B cell (primary cell): ENCODE measurements around the gene FUT9. TPM values are rescaled to one million over a fixed set of nuclear protein-coding genes. Genes with fewer than 3 reads are reported as not detected.

Experiments
- ATAC-seq: fragments of 200-7000 bp; cut with Tn5 transposase; one replicate; pipeline ENCODE4 v1.10.0; 2021; ENCODE audit warnings: low read depth, mild to moderate bottlenecking, moderate number of reproducible peaks, moderate library complexity
- CTCF ChIA-PET: fragments of 350-600 bp; sonication (Branson Sonifier 250); formaldehyde crosslinking; loops from one replicate; lab custom pipeline; 2021; ENCODE audit warnings: antibody characterized with exemption, inconsistent platforms; lab: Charles Lee
- POLR2A ChIA-PET: fragments of 350-600 bp; sonication (Branson Sonifier 250); formaldehyde crosslinking; loops from one replicate; lab custom pipeline; 2021; ENCODE audit warnings: antibody characterized with exemption; lab: Charles Lee
- DNase-seq: peaks from one replicate; pipeline ENCODE4 v3.0.0; 2013
- H2AFZ ChIP-seq: 2 replicates; pipeline ENCODE4 v1.6.1; 2012; ENCODE audit warnings: mild to moderate bottlenecking, low read depth, low read length; ENCODE audit not compliant: insufficient read depth, poor library complexity, severe bottlenecking
- H3K27ac ChIP-seq, 2 donors: 1 replicate in 1 of 2; 2 replicates in 1 of 2; pipeline ENCODE4 v1.5.1; 2012 to 2013; ENCODE audit warnings: low read length in 2 of 2, mild to moderate bottlenecking in 2 of 2, moderate library complexity in 1 of 2
- H3K27me3 ChIP-seq, 4 experiments: fragments of 200-600 bp in 1 of 4; sonication (generic) in 1 of 4; replicated peaks in 1 of 4; 1 replicate in 2 of 4; 2 replicates in 2 of 4; pipeline versions ENCODE4 v1.6.1 to v1.7.0; 2013 to 2016; ENCODE audit warnings: low read length in 3 of 4, mild to moderate bottlenecking in 2 of 4, mixed read lengths in 1 of 4, moderate library complexity in 1 of 4; ENCODE audit not compliant: insufficient read depth in 4 of 4, control insufficient read depth in 3 of 4; ENCODE audit errors: control extremely low read depth in 1 of 4
- H3K36me3 ChIP-seq, 2 experiments: replicated peaks in 1 of 2; 1 replicate in 1 of 2; 2 replicates in 1 of 2; pipeline versions ENCODE4 v1.6.1 to v1.7.1; 2013; ENCODE audit warnings: low read length in 1 of 2; ENCODE audit not compliant: insufficient read depth in 2 of 2, control insufficient read depth in 1 of 2; ENCODE audit errors: control extremely low read depth in 1 of 2, extremely low read depth in 1 of 2
- H3K4me1 ChIP-seq, 2 donors: fragments of 200-600 bp in 1 of 2; sonication (generic) in 1 of 2; 1 replicate in 1 of 2; 2 replicates in 1 of 2; pipeline versions ENCODE4 v1.5.1 to v1.6.1; 2013 to 2017; ENCODE audit warnings: low read length in 2 of 2; ENCODE audit not compliant: control insufficient read depth in 2 of 2, insufficient read depth in 2 of 2
- H3K4me2 ChIP-seq: replicated peaks from 2 replicates; pipeline ENCODE3; 2012; ENCODE audit warnings: mild to moderate bottlenecking, low read depth, low read length; ENCODE audit not compliant: poor library complexity, severe bottlenecking
- H3K4me3 ChIP-seq, 5 experiments: fragments of 200-600 bp in 1 of 5; sonication (generic) in 1 of 5; 1 replicate in 3 of 5; 2 replicates in 2 of 5; pipeline versions ENCODE4 v1.5.1 to v1.7.0; 2011 to 2016; ENCODE audit warnings: low read length in 4 of 5, mild to moderate bottlenecking in 4 of 5, low read depth in 2 of 5, control low read depth in 1 of 5, moderate library complexity in 1 of 5; ENCODE audit not compliant: insufficient read depth in 1 of 5; ENCODE audit errors: control extremely low read depth in 1 of 5, extremely low read depth in 1 of 5
- H3K79me2 ChIP-seq: fragments of 200-600 bp; sonication (generic); one replicate; pipeline ENCODE4 v1.6.0; 2016; ENCODE audit warnings: low read length; ENCODE audit not compliant: control insufficient read depth, insufficient read depth
- H3K9ac ChIP-seq: fragments of 200-600 bp; sonication (generic); 2 replicates; pipeline ENCODE4 v1.6.1; 2017; ENCODE audit warnings: mild to moderate bottlenecking, low read length, moderate library complexity
- H3K9me3 ChIP-seq, 3 donors: one replicate each; pipeline versions ENCODE4 v1.6.1 to v1.7.1; 2013; ENCODE audit warnings: low read length in 2 of 3; ENCODE audit not compliant: control insufficient read depth in 2 of 3, insufficient read depth in 1 of 3; ENCODE audit errors: control extremely low read depth in 1 of 3
- H4K20me1 ChIP-seq: 2 replicates; pipeline ENCODE4 v1.6.0; 2012; ENCODE audit warnings: mild to moderate bottlenecking, low read length; ENCODE audit not compliant: insufficient read depth, control insufficient read depth, poor library complexity, severe bottlenecking
- H3K27ac Mint-ChIP-seq: one replicate; pipeline ENCODE4 v1.8.0; 2021; ENCODE audit warnings: mixed read lengths
- H3K27me3 Mint-ChIP-seq: one replicate; pipeline ENCODE4 v1.8.0; 2021; ENCODE audit warnings: mixed read lengths
- H3K4me1 Mint-ChIP-seq: one replicate; pipeline ENCODE4 v1.8.0; 2021; ENCODE audit warnings: mixed read lengths
- H3K4me3 Mint-ChIP-seq: one replicate; pipeline ENCODE4 v1.8.0; 2021; ENCODE audit warnings: mixed read lengths
- H3K9me3 Mint-ChIP-seq: one replicate; pipeline ENCODE4 v1.8.0; 2022; ENCODE audit warnings: mixed read lengths; ENCODE audit not compliant: insufficient read depth
- EZH2 ChIP-seq: IDR thresholded peaks from 2 replicates; pipeline ENCODE4 v1.6.1; 2012; ENCODE audit warnings: borderline replicate concordance, low read depth, mild to moderate bottlenecking, moderate library complexity, low read length; ENCODE audit not compliant: insufficient read depth, poor library complexity, severe bottlenecking
- WGBS: methylation state at CpG from one replicate; pipeline ENCODE4 v1.1.5; 2013; ENCODE audit warnings: missing lambda C conversion rate; ENCODE audit not compliant: insufficient coverage; 5-methylcytosine and 5-hydroxymethylcytosine counted together
- intact Hi-C: fragments of 100-400 bp; cut with micrococcal nuclease; formaldehyde crosslinking; loops from one replicate; pipeline ENCODE4 v1.10.0; 2022
- polyA plus RNA-seq: library from polyadenylated mRNA; depleted of rRNA; stranded (reverse); fragments of >200 nt; gene quantifications from 2 replicates; pipeline ENCODE4 v1.2.3, GENCODE V29; 2012
- total RNA-seq, 2 donors: library from RNA; stranded (reverse); fragments of 120-200 nt in 1 of 2; gene quantifications; 1 replicate in 1 of 2; 2 replicates in 1 of 2; pipeline versions ENCODE4 v1.2.3 to v1.2.4, GENCODE V29; 2013 to 2022
- TF ChIP-seq, protein P1 (sequence below): fragments of 200-600 bp; IDR thresholded peaks from one replicate; pipeline ENCODE4 v1.8.0; 2022; ENCODE audit warnings: antibody characterized with exemption, mild to moderate bottlenecking

The FUT9 gene
- total and polyA plus RNA-seq, 2 donors (not counting 1 experiment from before 2014, with no cell fraction given), result not detected

DNA sequence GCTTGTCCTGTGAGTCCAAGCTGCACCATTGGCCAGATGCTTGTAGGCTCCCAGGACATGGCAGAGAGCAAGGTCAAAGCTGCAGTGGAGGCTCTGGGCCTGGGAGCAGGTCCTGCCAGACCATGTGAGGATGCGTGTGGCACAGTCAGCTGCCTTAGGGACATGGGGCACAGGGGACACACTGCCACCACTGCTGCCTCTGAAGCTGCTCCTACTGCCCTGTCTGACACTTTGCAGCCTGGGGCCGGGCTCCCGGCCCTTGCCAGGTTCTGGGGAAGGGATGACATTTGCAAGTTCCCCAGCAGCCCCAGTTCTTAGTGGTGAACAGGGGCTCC lies 13.2 kb upstream of the FUT9 start:
- Histone ChIP-seq H3K4me3 (no peak overlapping the region), H3K4me1 (no peaks in the 10 kb centered on the region), H3K27me3 (no peaks in the 10 kb centered on the region), H3K79me2 (no peaks in the 10 kb centered on the region), H4K20me1 (no peaks in the 10 kb centered on the region), H3K9me3 (peaks cover 0 to 15% (median 0%) of the 10 kb centered on the region in 3 donors), H3K36me3 (no peaks in the 10 kb centered on the region), H3K9ac (no peak overlapping the region), H3K27ac (no peak overlapping the region), H3K4me2 (no peak overlapping the region), H2AFZ (no peak overlapping the region)
- Mint-ChIP-seq H3K4me1 (no peaks in the 10 kb centered on the region), H3K27ac (no peak overlapping the region), H3K4me3 (no peak overlapping the region), H3K27me3 (no peaks in the 10 kb centered on the region), H3K9me3 (peaks cover 3% of the 10 kb centered on the region)
- intact Hi-C loops, result no loop called here
- TF ChIP-seq EZH2, result no peak
- TF ChIP-seq, protein P1, sequence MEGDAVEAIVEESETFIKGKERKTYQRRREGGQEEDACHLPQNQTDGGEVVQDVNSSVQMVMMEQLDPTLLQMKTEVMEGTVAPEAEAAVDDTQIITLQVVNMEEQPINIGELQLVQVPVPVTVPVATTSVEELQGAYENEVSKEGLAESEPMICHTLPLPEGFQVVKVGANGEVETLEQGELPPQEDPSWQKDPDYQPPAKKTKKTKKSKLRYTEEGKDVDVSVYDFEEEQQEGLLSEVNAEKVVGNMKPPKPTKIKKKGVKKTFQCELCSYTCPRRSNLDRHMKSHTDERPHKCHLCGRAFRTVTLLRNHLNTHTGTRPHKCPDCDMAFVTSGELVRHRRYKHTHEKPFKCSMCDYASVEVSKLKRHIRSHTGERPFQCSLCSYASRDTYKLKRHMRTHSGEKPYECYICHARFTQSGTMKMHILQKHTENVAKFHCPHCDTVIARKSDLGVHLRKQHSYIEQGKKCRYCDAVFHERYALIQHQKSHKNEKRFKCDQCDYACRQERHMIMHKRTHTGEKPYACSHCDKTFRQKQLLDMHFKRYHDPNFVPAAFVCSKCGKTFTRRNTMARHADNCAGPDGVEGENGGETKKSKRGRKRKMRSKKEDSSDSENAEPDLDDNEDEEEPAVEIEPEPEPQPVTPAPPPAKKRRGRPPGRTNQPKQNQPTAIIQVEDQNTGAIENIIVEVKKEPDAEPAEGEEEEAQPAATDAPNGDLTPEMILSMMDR, result no peak
- ChIA-PET CTCF (no interaction called here), POLR2A (no interaction called here)
- WGBS, result 100% methylated on average over 1 of the region's 3 CpGs
- DNase-seq (no peak), ATAC-seq (no peak)

DNA sequence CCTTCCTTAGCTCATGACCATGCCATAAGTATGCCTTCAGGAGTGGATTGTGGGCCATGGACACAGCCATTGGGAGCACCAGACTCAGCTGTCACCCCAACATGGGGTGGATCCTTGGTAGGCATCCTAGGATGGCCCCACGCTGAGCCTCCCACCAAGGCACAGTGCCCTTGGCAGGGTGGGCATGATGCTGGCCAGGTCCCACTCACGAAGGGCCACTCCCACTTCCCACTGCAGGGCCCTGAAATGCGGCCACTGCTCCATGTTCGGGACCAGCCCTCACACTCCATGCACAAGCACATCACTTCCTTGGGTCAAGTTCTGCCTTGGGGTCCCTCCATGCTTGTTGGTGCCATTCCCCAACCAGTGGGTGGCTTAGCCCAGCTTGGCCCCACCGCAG lies 12.9 kb upstream of the FUT9 start:
- POLR2A ChIA-PET, result no interaction called here
- 87% methylated on average over 5 of the region's 5 CpGs for WGBS
- Mint-ChIP-seq H3K4me1 (no peaks in the 10 kb centered on the region), H3K27me3 (no peaks in the 10 kb centered on the region), H3K4me3 (no peak overlapping the region), H3K27ac (no peak overlapping the region), H3K9me3 (peaks cover 3% of the 10 kb centered on the region)
- intact Hi-C loops, result no loop called here
- no peak overlapping the region for H3K27ac ChIP-seq
- H3K36me3 ChIP-seq, result no peaks in the 10 kb centered on the region
- no peak overlapping the region for H3K9ac ChIP-seq
- no peaks in the 10 kb centered on the region for H3K4me1 ChIP-seq
- no peaks in the 10 kb centered on the region for H4K20me1 ChIP-seq
- no peak for ATAC-seq
- no peak overlapping the region for H3K4me2 ChIP-seq
- no peaks in the 10 kb centered on the region for H3K79me2 ChIP-seq
- no peak for DNase-seq
- no peaks in the 10 kb centered on the region for H3K27me3 ChIP-seq
- TF ChIP-seq, protein P1, result no peak
- no peak for TF ChIP-seq EZH2
- CTCF ChIA-PET, result no interaction called here
- H3K4me3 ChIP-seq, result no peak overlapping the region
- H3K9me3 ChIP-seq, result peaks cover 0 to 15% (median 0%) of the 10 kb centered on the region in 3 donors
- H2AFZ ChIP-seq, result no peak overlapping the region
